Activated CD4-positive, alpha-beta T cell treated with anti-CD3 and anti-CD28 coated beads, Interleukin-2, Interleukin-4, amounts not matched to agents 100 ng/mL and 50 ng/mL, durations not matched to agents 16 hours and 8 hours (primary cell): ENCODE measurements around the gene IDH3G.

Experiments
- DNase-seq: peaks from one replicate; pipeline ENCODE4 v3.0.0-alpha.2; 2020; ENCODE audit warnings: low spot score

The IDH3G gene

DNA sequence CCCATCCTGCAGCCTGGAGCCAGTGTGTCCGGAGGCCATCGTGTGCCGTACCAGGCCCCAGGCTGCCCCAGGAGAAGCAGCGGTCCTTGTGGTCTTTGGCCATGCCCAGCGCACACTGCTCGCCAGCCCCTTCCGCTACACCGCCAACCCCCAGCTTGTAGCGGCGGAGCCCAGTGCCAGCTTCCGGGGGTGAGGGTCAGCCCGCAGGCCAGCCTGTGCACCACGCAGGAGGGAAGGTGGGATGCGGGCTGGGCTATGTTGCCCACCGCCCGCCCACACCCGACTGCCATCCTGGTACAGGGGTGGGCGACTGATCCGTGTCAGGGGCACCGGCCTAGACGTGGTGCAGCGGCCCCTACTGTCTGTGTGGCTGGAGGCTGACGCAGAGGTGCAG, 21.0 kb downstream of the IDH3G start:
- no peak for DNase-seq

- DNase-seq: no peak
Measured at GRCh38 chrX:153772316-153773217, 21.6 kb downstream of the IDH3G start.

DNA sequence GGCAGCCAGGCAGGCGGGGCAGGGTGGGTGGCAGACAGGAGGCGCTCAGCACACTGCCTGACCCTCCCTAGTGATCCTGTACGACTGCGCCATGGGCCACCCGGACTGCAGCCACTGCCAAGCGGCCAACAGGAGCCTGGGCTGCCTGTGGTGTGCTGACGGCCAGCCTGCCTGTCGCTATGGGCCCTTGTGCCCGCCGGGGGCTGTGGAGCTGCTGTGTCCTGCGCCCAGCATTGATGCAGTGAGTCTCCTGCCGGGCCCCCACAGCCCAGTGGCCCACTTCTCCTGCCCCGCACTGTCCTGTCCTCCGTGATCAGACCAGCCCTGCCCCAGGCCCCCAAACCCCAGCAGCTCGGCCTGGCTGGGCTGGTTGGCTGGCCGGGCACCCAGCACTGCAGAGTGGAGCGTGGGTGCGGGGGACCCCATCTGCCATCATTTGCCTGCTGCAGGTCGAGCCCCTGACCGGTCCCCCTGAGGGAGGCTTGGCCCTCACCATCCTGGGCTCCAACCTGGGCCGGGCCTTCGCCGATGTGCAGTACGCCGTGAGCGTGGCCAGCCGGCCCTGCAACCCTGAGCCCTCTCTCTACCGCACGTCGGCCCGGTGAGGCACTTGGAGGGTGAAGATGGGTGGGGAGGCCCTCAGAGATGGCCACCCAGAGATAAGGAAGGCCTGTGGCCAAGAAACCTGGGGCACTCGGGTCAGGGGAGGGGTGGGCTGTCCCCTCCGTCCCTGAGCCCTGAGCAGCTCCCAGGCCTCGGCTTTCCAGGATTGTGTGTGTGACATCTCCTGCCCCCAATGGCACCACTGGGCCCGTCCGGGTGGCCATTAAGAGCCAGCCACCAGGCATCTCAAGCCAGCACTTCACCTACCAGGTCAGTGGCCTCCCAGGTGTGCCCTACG, 22.5 kb downstream of the IDH3G start:
- no peak for DNase-seq

GRCh38 chrX:153770601-153771414, 23.4 kb downstream of the IDH3G start:
- no peak for DNase-seq

- DNase-seq: no peak
Measured at GRCh38 chrX:153769865-153770600, 24.1 kb downstream of the IDH3G start.

GRCh38 chrX:153769158-153769864, 24.9 kb downstream of the IDH3G start:
- DNase-seq: no peak

DNA sequence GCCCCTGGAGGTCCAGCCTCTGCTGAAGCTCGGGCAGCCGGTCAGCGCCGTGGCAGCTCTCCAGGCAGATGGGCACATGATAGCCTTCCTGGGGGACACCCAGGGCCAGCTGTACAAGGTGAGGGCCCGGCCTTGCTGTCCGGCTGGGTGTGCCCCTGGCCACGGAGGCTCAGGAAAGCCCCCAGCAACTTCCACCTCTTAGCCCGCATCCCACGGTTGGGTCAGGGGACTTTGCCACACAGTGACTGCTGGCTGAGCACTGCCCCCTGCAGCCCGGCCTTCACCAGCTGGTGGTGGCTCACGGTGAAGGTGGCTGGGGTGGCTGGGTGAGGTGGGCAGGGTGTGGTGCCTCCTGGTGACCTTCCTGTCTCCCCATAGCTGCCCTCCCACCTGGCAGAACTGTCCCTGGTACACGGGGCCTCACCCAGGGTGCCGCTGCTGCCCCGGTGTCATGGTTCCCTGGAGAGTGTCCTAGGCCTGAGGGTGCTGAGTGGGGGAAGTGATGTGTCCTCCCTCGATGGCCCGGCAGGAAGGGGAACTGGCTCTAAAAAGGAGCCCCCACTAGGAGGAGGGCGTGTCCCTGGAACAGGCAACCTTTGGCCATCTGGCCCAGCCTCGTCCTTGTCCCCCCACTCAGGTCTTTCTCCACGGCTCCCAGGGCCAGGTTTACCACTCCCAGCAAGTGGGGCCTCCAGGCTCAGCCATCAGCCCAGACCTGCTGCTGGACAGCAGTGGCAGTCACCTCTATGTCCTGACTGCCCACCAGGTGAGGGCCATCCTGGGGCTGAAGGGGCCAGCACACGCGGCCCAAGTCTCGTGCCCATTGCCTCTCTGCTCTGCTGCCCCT, 25.6 kb downstream of the IDH3G start:
- no peak for DNase-seq

- no peak for DNase-seq
Measured at GRCh38 chrX:153767674-153768055, 26.5 kb downstream of the IDH3G start.

- no peak for DNase-seq
Measured at GRCh38 chrX:153766871-153767673, 27.1 kb downstream of the IDH3G start.

- no peak for DNase-seq
Measured at GRCh38 chrX:153766098-153766817, 27.9 kb downstream of the IDH3G start.

DNA sequence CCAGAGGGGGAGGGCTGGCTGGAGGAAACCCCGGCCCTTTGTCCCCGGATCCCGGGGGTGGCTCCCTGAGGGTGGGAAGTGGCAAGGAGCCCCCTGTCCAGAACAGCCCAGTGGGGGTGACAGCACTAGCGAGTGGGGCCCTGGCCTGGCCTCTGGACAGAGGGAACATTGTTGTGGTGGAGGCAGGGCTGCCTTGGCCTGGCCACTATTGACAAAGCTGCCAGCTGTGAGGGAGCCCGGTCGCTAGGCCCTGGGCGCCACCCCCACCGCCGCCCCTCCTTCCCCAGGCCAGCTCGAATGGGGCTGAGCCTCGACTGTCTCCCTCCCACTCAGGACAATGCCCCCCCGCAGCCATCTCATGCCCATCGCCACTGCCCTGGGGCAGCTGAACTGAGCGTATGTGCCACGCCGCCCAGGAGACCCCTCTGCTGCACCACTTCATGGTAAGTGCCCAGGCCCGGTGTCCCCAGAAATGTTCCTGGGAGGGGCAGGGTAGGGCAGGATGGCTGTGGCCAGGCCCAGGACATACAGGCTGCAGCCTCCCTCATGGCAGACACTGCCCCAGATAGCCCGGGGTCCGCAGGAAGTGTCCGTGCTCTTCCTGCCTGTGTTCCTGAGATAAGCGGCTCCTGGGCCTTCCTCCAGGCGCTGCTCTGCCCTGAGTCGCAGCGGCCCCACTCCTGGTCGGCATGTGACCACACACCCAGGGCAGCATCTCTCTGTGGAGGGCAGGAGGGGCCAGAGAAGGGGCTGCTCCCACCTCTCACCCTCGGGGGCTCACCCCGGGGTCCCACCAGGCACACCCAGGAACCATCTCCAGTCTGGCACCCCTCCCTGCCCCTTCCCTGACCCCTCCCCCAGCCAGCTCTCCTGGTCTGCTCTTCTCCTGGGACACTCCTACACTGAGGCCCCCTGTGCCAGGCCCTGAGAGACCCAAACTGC, 28.8 kb downstream of the IDH3G start:
- DNase-seq: no peak

- DNase-seq: no peak
Measured at GRCh38 chrX:153764786-153765137, 29.4 kb downstream of the IDH3G start.

GRCh38 chrX:153763989-153764755, 30.0 kb downstream of the IDH3G start, which contains the start of gene PLXNB3:
Gene PLXNB3, plus strand, starts transcription at chrX:153764249. Its CDS starts 1,287 bp downstream, at chrX:153765536.
- peak; percentile 78 for DNase-seq

DNA sequence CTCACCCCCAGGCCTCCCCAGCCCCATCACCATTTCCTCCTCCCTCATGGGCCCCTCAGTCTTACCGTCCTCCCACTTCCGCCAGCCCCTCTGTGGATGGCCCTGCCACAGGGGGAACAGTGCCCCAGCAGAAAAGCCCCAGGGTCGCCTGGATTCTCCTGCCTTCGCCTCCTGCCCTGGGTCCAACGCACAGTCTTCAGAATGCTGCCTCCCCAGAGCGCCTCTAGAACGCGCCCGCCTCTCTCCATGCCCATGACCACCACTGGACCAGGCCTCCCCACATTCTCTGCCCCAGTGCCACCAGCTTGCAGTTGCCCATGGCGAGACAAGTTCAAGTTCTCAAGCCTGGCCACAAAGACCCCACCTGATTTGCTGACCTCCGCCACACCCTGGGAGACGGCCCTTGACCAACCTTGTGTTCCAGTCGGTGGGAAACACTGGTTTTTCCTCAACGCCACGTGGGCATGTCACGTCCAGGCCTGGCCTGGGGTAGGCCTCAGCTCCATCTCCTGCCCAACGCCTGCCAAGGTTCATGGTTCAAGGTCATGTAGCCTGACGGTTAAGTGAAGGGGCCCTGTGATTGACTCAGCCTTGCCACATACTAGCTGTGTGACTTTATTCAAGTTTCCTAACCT, 30.8 kb downstream of the IDH3G start:
- DNase-seq: no peak

DNA sequence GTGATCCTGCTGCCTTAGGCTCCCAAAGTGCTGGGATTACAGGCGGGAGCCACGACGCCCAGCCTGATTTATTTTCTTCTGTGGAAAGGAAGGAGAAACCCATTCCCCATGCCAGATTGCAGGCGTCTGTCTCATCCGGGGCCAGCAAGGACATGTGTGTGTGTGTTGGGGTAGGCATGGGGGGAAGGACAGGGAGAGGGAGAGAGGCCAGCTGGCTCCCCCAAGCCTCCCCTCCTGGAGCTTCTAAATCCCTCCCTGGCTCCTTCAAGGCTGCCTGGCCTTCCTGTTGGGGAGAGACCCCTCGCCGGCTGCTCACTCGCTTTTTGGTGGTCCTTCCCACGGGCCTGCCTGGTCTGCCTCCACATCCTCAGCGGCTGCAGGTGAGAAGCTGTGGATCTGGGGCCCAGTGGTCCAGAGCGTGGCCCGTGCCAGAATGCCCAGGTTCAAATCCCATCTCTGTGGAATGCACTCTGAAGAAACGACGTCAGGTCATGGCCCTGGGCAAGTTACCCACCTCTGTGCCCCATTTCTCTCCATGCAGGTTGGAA, 31.5 kb downstream of the IDH3G start:
- no peak for DNase-seq

GRCh38 chrX:153761863-153762262, 32.3 kb downstream of the IDH3G start:
- DNase-seq: no peak
